Activated naive CD4-positive, alpha-beta T cell treated with Interleukin-2 at 50 U/mL for 16 hours (primary cell): ENCODE results near the gene FHOD3.
"Not testable (repeated sequence)": the region's sequence is repeated elsewhere in the genome, so short reads cannot be mapped to it uniquely, and the experiment has no call there.

Experiments used
- DNase-seq: peaks from one replicate; pipeline ENCODE4 v3.0.0-alpha.2; 2020

Gene FHOD3

GRCh38 chr18:36728345-36728744 lies 430.8 kb downstream of the FHOD3 start:
- DNase-seq = no peak

GRCh38 chr18:36729197-36729596 lies 431.7 kb downstream of the FHOD3 start:
- no peak for DNase-seq

GRCh38 chr18:36732264-36732663 lies 434.8 kb downstream of the FHOD3 start:
- DNase-seq = no peak

GRCh38 chr18:36733150-36733549 lies 435.6 kb downstream of the FHOD3 start:
- no peak for DNase-seq

- no peak for DNase-seq
Measured at GRCh38 chr18:36734596-36734995, 437.1 kb downstream of the FHOD3 start.

GRCh38 chr18:36735130-36735529 lies 437.6 kb downstream of the FHOD3 start:
- DNase-seq = no peak

GRCh38 chr18:36736094-36736493 lies 438.6 kb downstream of the FHOD3 start:
- no peak for DNase-seq

GRCh38 chr18:36737316-36737715 lies 439.8 kb downstream of the FHOD3 start:
- DNase-seq = no peak

GRCh38 chr18:36744261-36744876 lies 446.9 kb downstream of the FHOD3 start:
- no peak for DNase-seq

GRCh38 chr18:36745219-36745975 lies 447.9 kb downstream of the FHOD3 start:
- DNase-seq = no peak

GRCh38 chr18:36752929-36753865 lies 455.7 kb downstream of the FHOD3 start:
- DNase-seq = no peak

- no peak for DNase-seq
Measured at GRCh38 chr18:36756242-36756641, 458.7 kb downstream of the FHOD3 start.

- no peak for DNase-seq
Measured at GRCh38 chr18:36757081-36757480, 459.6 kb downstream of the FHOD3 start.

GRCh38 chr18:36757991-36758390 lies 460.5 kb downstream of the FHOD3 start:
- DNase-seq = no peak

GRCh38 chr18:36758623-36759022 lies 461.1 kb downstream of the FHOD3 start:
- no peak for DNase-seq

- DNase-seq = no peak
Measured at GRCh38 chr18:36759167-36759776, 461.8 kb downstream of the FHOD3 start.

- DNase-seq = no peak
Measured at GRCh38 chr18:36760598-36760997, 463.1 kb downstream of the FHOD3 start.

GRCh38 chr18:36761186-36761698 lies 463.7 kb downstream of the FHOD3 start:
- no peak for DNase-seq

- DNase-seq = no peak
Measured at GRCh38 chr18:36762074-36762473, 464.6 kb downstream of the FHOD3 start.

GRCh38 chr18:36762965-36763364 lies 465.5 kb downstream of the FHOD3 start:
- not testable (repeated sequence) for DNase-seq

GRCh38 chr18:36766836-36767235 lies 469.3 kb downstream of the FHOD3 start:
- DNase-seq = no peak

GRCh38 chr18:36769172-36769571 lies 471.7 kb downstream of the FHOD3 start:
- no peak for DNase-seq
